Measurements from ENCODE around the gene IGSF3. TPM values are rescaled to one million over a fixed set of nuclear protein-coding genes. Genes with fewer than 3 reads are reported as not detected.
"Not testable (repeated sequence)": the region's sequence is repeated elsewhere in the genome, so short reads cannot be mapped to it uniquely, and the experiment has no call there.

Gene IGSF3
- polyA plus RNA-seq, 3 donors = 0.07 to 0.12 TPM; not detected in 1

- H3K9me3 ChIP-seq (replicated peaks in 1 of 2; ENCODE audit: control insufficient read depth in 1 of 2, insufficient read depth in 1 of 2, low read length in 2 of 2); H3K79me2 ChIP-seq (ENCODE audit: insufficient read depth, low read length); H4K20me1 ChIP-seq (ENCODE audit: insufficient read depth, low read length); DNase-seq; H3K9me3 Mint-ChIP-seq; H2AFZ ChIP-seq (ENCODE audit: insufficient read depth, low read depth, low read length, poor library complexity, severe bottlenecking); H3K4me3 ChIP-seq (replicated peaks in 1 of 3; ENCODE audit: low read depth in 2 of 3, low read length in 3 of 3); H3K36me3 Mint-ChIP-seq; H3K27ac Mint-ChIP-seq; intact Hi-C loops (cut with micrococcal nuclease); H3K36me3 ChIP-seq (replicated peaks in 1 of 2; ENCODE audit: control insufficient read depth in 1 of 2, insufficient read depth in 2 of 2, low read length in 2 of 2); H3K9ac ChIP-seq (ENCODE audit: insufficient read depth, low read length, poor library complexity, severe bottlenecking); H3K4me2 ChIP-seq (replicated peaks; ENCODE audit: extremely low read depth, low read length, poor library complexity, severe bottlenecking); H3K27me3 ChIP-seq (ENCODE audit: control insufficient read depth in 2 of 2, insufficient read depth in 2 of 2, low read length in 2 of 2); H3K27ac ChIP-seq (ENCODE audit: low read depth in 1 of 2, low read length in 2 of 2); H3K4me1 ChIP-seq (ENCODE audit: control insufficient read depth in 1 of 2, insufficient read depth in 2 of 2, low read length in 2 of 2): not testable (repeated sequence)
- 100% methylated on average over 3 of the region's 5 CpGs for WGBS (ENCODE audit: insufficient coverage)
- H3K27me3 Mint-ChIP-seq (ENCODE audit: low read depth in 3 of 3) = peaks cover 5 to 15% (median 7%) of the 10 kb centered on the region in 3 donors
- peaks cover 26% of the 10 kb centered on the region for H3K4me1 Mint-ChIP-seq
- H3K4me3 Mint-ChIP-seq = peak overlapping the region in 1 of 2 donors; percentile 33
Measured at GRCh38 chr1:116649041-116649440, 18.5 kb downstream of the IGSF3 start.

GRCh38 chr1:116648325-116648724 lies 19.2 kb downstream of the IGSF3 start:
- H3K9me3 Mint-ChIP-seq; H3K9me3 ChIP-seq (replicated peaks in 1 of 2; ENCODE audit: control insufficient read depth in 1 of 2, insufficient read depth in 1 of 2, low read length in 2 of 2); H3K79me2 ChIP-seq (ENCODE audit: insufficient read depth, low read length); H3K27me3 ChIP-seq (ENCODE audit: control insufficient read depth in 2 of 2, insufficient read depth in 2 of 2, low read length in 2 of 2); H3K27ac ChIP-seq (ENCODE audit: low read depth in 1 of 2, low read length in 2 of 2); DNase-seq; H3K9ac ChIP-seq (ENCODE audit: insufficient read depth, low read length, poor library complexity, severe bottlenecking); H3K36me3 ChIP-seq (replicated peaks in 1 of 2; ENCODE audit: control insufficient read depth in 1 of 2, insufficient read depth in 2 of 2, low read length in 2 of 2); H3K4me3 Mint-ChIP-seq; H4K20me1 ChIP-seq (ENCODE audit: insufficient read depth, low read length); H3K4me3 ChIP-seq (replicated peaks in 1 of 3; ENCODE audit: low read depth in 2 of 3, low read length in 3 of 3); H3K27ac Mint-ChIP-seq; H3K4me2 ChIP-seq (replicated peaks; ENCODE audit: extremely low read depth, low read length, poor library complexity, severe bottlenecking); H2AFZ ChIP-seq (ENCODE audit: insufficient read depth, low read depth, low read length, poor library complexity, severe bottlenecking); H3K4me1 ChIP-seq (ENCODE audit: control insufficient read depth in 1 of 2, insufficient read depth in 2 of 2, low read length in 2 of 2); intact Hi-C loops (cut with micrococcal nuclease); H3K36me3 Mint-ChIP-seq: not testable (repeated sequence)
- Mint-ChIP-seq H3K27me3 (ENCODE audit: low read depth in 3 of 3) (peaks cover 7 to 15% (median 7%) of the 10 kb centered on the region in 3 donors), H3K4me1 (peaks cover 26% of the 10 kb centered on the region)
- WGBS (ENCODE audit: insufficient coverage) = 83% methylated on average over 1 of the region's 7 CpGs

GRCh38 chr1:116647186-116647585 lies 20.3 kb downstream of the IGSF3 start:
- 93% methylated on average over 6 of the region's 8 CpGs for WGBS (ENCODE audit: insufficient coverage)
- H3K36me3 ChIP-seq (replicated peaks in 1 of 2; ENCODE audit: control insufficient read depth in 1 of 2, insufficient read depth in 2 of 2, low read length in 2 of 2); H3K27ac Mint-ChIP-seq; H3K27ac ChIP-seq (ENCODE audit: low read depth in 1 of 2, low read length in 2 of 2); H3K4me1 ChIP-seq (ENCODE audit: control insufficient read depth in 1 of 2, insufficient read depth in 2 of 2, low read length in 2 of 2); H4K20me1 ChIP-seq (ENCODE audit: insufficient read depth, low read length); H3K9me3 ChIP-seq (replicated peaks in 1 of 2; ENCODE audit: control insufficient read depth in 1 of 2, insufficient read depth in 1 of 2, low read length in 2 of 2); H3K9ac ChIP-seq (ENCODE audit: insufficient read depth, low read length, poor library complexity, severe bottlenecking); H3K4me3 ChIP-seq (replicated peaks in 1 of 3; ENCODE audit: low read depth in 2 of 3, low read length in 3 of 3); H3K4me3 Mint-ChIP-seq; intact Hi-C loops (cut with micrococcal nuclease); H3K79me2 ChIP-seq (ENCODE audit: insufficient read depth, low read length); DNase-seq; H3K4me2 ChIP-seq (replicated peaks; ENCODE audit: extremely low read depth, low read length, poor library complexity, severe bottlenecking); H2AFZ ChIP-seq (ENCODE audit: insufficient read depth, low read depth, low read length, poor library complexity, severe bottlenecking); H3K27me3 ChIP-seq (ENCODE audit: control insufficient read depth in 2 of 2, insufficient read depth in 2 of 2, low read length in 2 of 2); H3K36me3 Mint-ChIP-seq; H3K9me3 Mint-ChIP-seq: not testable (repeated sequence)
- Mint-ChIP-seq H3K27me3 (ENCODE audit: low read depth in 3 of 3) (peaks cover 7 to 13% (median 9%) of the 10 kb centered on the region in 3 donors), H3K4me1 (peaks cover 26% of the 10 kb centered on the region)

- H3K9me3 Mint-ChIP-seq; H3K79me2 ChIP-seq (ENCODE audit: insufficient read depth, low read length); H3K4me1 ChIP-seq (ENCODE audit: control insufficient read depth in 1 of 2, insufficient read depth in 2 of 2, low read length in 2 of 2); DNase-seq; H4K20me1 ChIP-seq (ENCODE audit: insufficient read depth, low read length); H3K9me3 ChIP-seq (replicated peaks in 1 of 2; ENCODE audit: control insufficient read depth in 1 of 2, insufficient read depth in 1 of 2, low read length in 2 of 2); H3K27me3 ChIP-seq (ENCODE audit: control insufficient read depth in 2 of 2, insufficient read depth in 2 of 2, low read length in 2 of 2); H3K36me3 Mint-ChIP-seq; H3K9ac ChIP-seq (ENCODE audit: insufficient read depth, low read length, poor library complexity, severe bottlenecking); H2AFZ ChIP-seq (ENCODE audit: insufficient read depth, low read depth, low read length, poor library complexity, severe bottlenecking); intact Hi-C loops (cut with micrococcal nuclease); H3K27ac Mint-ChIP-seq; H3K27ac ChIP-seq (ENCODE audit: low read depth in 1 of 2, low read length in 2 of 2); H3K4me3 ChIP-seq (replicated peaks in 1 of 3; ENCODE audit: low read depth in 2 of 3, low read length in 3 of 3); H3K4me2 ChIP-seq (replicated peaks; ENCODE audit: extremely low read depth, low read length, poor library complexity, severe bottlenecking); H3K36me3 ChIP-seq (replicated peaks in 1 of 2; ENCODE audit: control insufficient read depth in 1 of 2, insufficient read depth in 2 of 2, low read length in 2 of 2): not testable (repeated sequence)
- H3K27me3 Mint-ChIP-seq (ENCODE audit: low read depth in 3 of 3) = peaks cover 7 to 13% (median 10%) of the 10 kb centered on the region in 3 donors
- H3K4me3 Mint-ChIP-seq = peak overlapping the region in 1 of 2 donors; percentile 37
- WGBS (ENCODE audit: insufficient coverage) = 46% methylated on average over 5 of the region's 9 CpGs
- H3K4me1 Mint-ChIP-seq = peaks cover 26% of the 10 kb centered on the region
Measured at GRCh38 chr1:116646673-116647170, 20.8 kb downstream of the IGSF3 start.
